Subcutaneous abdominal adipose tissue (tissue), 5 donors: ENCODE data around the gene ARFGEF2.
"Not testable (repeated sequence)": the region's sequence is repeated elsewhere in the genome, so short reads cannot be mapped to it uniquely, and the experiment has no call there.

Experiments used
- H3K27ac ChIP-seq: one replicate; pipeline ENCODE4 v1.7.0; 2013; ENCODE audit warnings: low read depth, mild to moderate bottlenecking, inconsistent platforms, low read length, moderate library complexity
- H3K27me3 ChIP-seq, 5 donors: one replicate each; pipeline ENCODE4 v1.7.0; 2013; ENCODE audit warnings: low read length in 5 of 5, inconsistent platforms in 1 of 5; ENCODE audit not compliant: control insufficient read depth in 5 of 5, insufficient read depth in 4 of 5
- H3K36me3 ChIP-seq, 5 donors: one replicate each; pipeline ENCODE4 v1.7.0; 2013; ENCODE audit warnings: low read length in 5 of 5; ENCODE audit not compliant: control insufficient read depth in 5 of 5, insufficient read depth in 5 of 5
- H3K4me1 ChIP-seq, 5 donors: one replicate each; pipeline ENCODE4 v1.7.0; 2013; ENCODE audit warnings: low read length in 5 of 5, mild to moderate bottlenecking in 3 of 5, moderate library complexity in 1 of 5; ENCODE audit not compliant: control insufficient read depth in 5 of 5, insufficient read depth in 5 of 5
- H3K4me3 ChIP-seq, 5 donors: one replicate each; pipeline ENCODE4 v1.7.0; 2013; ENCODE audit warnings: low read length in 5 of 5, low read depth in 1 of 5
- H3K9ac ChIP-seq, 5 donors: one replicate each; pipeline ENCODE4 v1.7.0; 2013; ENCODE audit warnings: low read length in 5 of 5, mild to moderate bottlenecking in 4 of 5, moderate library complexity in 3 of 5
- H3K9me3 ChIP-seq, 5 donors: one replicate each; pipeline ENCODE4 v1.7.0; 2013; ENCODE audit warnings: low read length in 5 of 5; ENCODE audit not compliant: control insufficient read depth in 5 of 5
- donor health status: healthy.
- donor health status: healthy.
- donor health status: healthy.
- donor health status: healthy.
- donor health status: healthy.

Gene ARFGEF2

GRCh38 chr20:48886194-48886593, 35.3 kb upstream of the ARFGEF2 start:
- no peak overlapping the region for H3K27ac ChIP-seq
- H3K36me3 ChIP-seq = no peaks in the 10 kb centered on the region
- H3K9me3 ChIP-seq = no peaks in the 10 kb centered on the region
- no peak overlapping the region for H3K4me3 ChIP-seq
- H3K4me1 ChIP-seq = no peaks in the 10 kb centered on the region
- H3K9ac ChIP-seq = no peak overlapping the region
- H3K27me3 ChIP-seq = peaks cover 0 to 7% (median 3%) of the 10 kb centered on the region in 5 donors

- Histone ChIP-seq H3K9me3 (peaks cover 0 to 4% (median 0%) of the 10 kb centered on the region in 5 donors), H3K36me3 (no peaks in the 10 kb centered on the region), H3K9ac (no peak overlapping the region), H3K4me1 (no peaks in the 10 kb centered on the region), H3K27ac (no peak overlapping the region), H3K27me3 (peaks cover 0 to 7% (median 3%) of the 10 kb centered on the region in 5 donors), H3K4me3 (no peak overlapping the region)
These were observed 34.7 kb upstream of the ARFGEF2 start for GRCh38 chr20:48886811-48887210.

- Histone ChIP-seq H3K27me3 (peaks cover 0 to 12% (median 3%) of the 10 kb centered on the region in 5 donors), H3K9me3 (peaks cover 0 to 19% (median 7%) of the 10 kb centered on the region in 5 donors)
- not testable (repeated sequence) for H3K9ac ChIP-seq, H3K4me1 ChIP-seq, H3K36me3 ChIP-seq, H3K27ac ChIP-seq, H3K4me3 ChIP-seq
These were observed 33.0 kb upstream of the ARFGEF2 start for GRCh38 chr20:48888517-48888916.

- Histone ChIP-seq H3K36me3 (no peaks in the 10 kb centered on the region), H3K9me3 (peaks cover 0 to 24% (median 10%) of the 10 kb centered on the region in 5 donors), H3K9ac (no peak overlapping the region), H3K27ac (no peak overlapping the region), H3K4me1 (no peaks in the 10 kb centered on the region), H3K27me3 (peaks cover 0 to 14% (median 3%) of the 10 kb centered on the region in 5 donors), H3K4me3 (no peak overlapping the region)
These were observed 32.2 kb upstream of the ARFGEF2 start for GRCh38 chr20:48889140-48889790.

GRCh38 chr20:48891235-48892048, 30.1 kb upstream of the ARFGEF2 start:
- Histone ChIP-seq H3K4me1 (no peaks in the 10 kb centered on the region), H3K27ac (no peak overlapping the region), H3K9ac (no peak overlapping the region), H3K27me3 (peaks cover 0 to 14% (median 0%) of the 10 kb centered on the region in 5 donors), H3K9me3 (peaks cover 0 to 24% (median 10%) of the 10 kb centered on the region in 5 donors), H3K36me3 (no peaks in the 10 kb centered on the region), H3K4me3 (no peak overlapping the region)

GRCh38 chr20:48892049-48892470, 29.5 kb upstream of the ARFGEF2 start:
- no peaks in the 10 kb centered on the region for H3K36me3 ChIP-seq
- peaks cover 0 to 10% (median 0%) of the 10 kb centered on the region in 5 donors for H3K27me3 ChIP-seq
- H3K4me1 ChIP-seq = no peaks in the 10 kb centered on the region
- H3K9ac ChIP-seq = no peak overlapping the region
- H3K4me3 ChIP-seq = no peak overlapping the region
- H3K27ac ChIP-seq = no peak overlapping the region
- peaks cover 0 to 24% (median 10%) of the 10 kb centered on the region in 5 donors for H3K9me3 ChIP-seq

- Histone ChIP-seq H3K4me3 (no peak overlapping the region), H3K4me1 (peaks cover 0 to 8% (median 5%) of the 10 kb centered on the region in 5 donors), H3K27me3 (peaks cover 0 to 10% (median 0%) of the 10 kb centered on the region in 5 donors), H3K27ac (no peak overlapping the region), H3K9ac (no peak overlapping the region), H3K9me3 (peaks cover 0 to 24% (median 10%) of the 10 kb centered on the region in 5 donors), H3K36me3 (no peaks in the 10 kb centered on the region)
These were observed 28.6 kb upstream of the ARFGEF2 start for GRCh38 chr20:48892891-48893290.

- peaks cover 0 to 24% (median 10%) of the 10 kb centered on the region in 5 donors for H3K9me3 ChIP-seq
- H3K9ac ChIP-seq = no peak overlapping the region
- H3K4me3 ChIP-seq = no peak overlapping the region
These were observed 28.1 kb upstream of the ARFGEF2 start for GRCh38 chr20:48893374-48893773.

GRCh38 chr20:48897305-48898010, 24.1 kb upstream of the ARFGEF2 start:
- Histone ChIP-seq H3K36me3 (no peaks in the 10 kb centered on the region), H3K27me3 (peaks cover 0 to 7% (median 0%) of the 10 kb centered on the region in 5 donors), H3K9me3 (peaks cover 0 to 16% (median 10%) of the 10 kb centered on the region in 5 donors), H3K4me1 (peaks cover 0 to 21% (median 19%) of the 10 kb centered on the region in 5 donors), H3K4me3 (no peak overlapping the region), H3K27ac (no peak overlapping the region), H3K9ac (no peak overlapping the region)

More at GRCh38 chr20:48893374-48893773, 28.1 kb upstream of the ARFGEF2 start:
- Histone ChIP-seq H3K27ac (no peak overlapping the region), H3K36me3 (no peaks in the 10 kb centered on the region), H3K4me1 (peaks cover 0 to 10% (median 5%) of the 10 kb centered on the region in 5 donors), H3K27me3 (peaks cover 0 to 10% (median 0%) of the 10 kb centered on the region in 5 donors)
